Stomach (tissue), 9 donors: ENCODE data around the gene CD2AP. TPM values are rescaled to one million over a fixed set of nuclear protein-coding genes. Genes with fewer than 3 reads are reported as not detected.

Experiments used
- DNase-seq, 2 donors: peaks; one replicate each; pipeline versions ENCODE4 v3.0.0 to v3.0.0-alpha.2; 2013 to 2019
- H3K27ac ChIP-seq, 5 donors: fragments of 200-600 bp in 4 of 5; sonication (generic) in 4 of 5; one replicate each; pipeline ENCODE4 v1.5.1; 2013 to 2019; ENCODE audit warnings: mild to moderate bottlenecking in 1 of 5, moderate library complexity in 1 of 5
- H3K27me3 ChIP-seq, 3 donors: fragments of 200-600 bp; sonication (generic); one replicate each; pipeline ENCODE4 v1.5.1; 2017 to 2019; ENCODE audit warnings: mixed run types in 1 of 3
- H3K36me3 ChIP-seq, 4 donors: fragments of 200-600 bp; sonication (generic); 1 replicate in 3 of 4; 2 replicates in 1 of 4; pipeline ENCODE4 v1.5.1; 2016 to 2019
- H3K4me1 ChIP-seq, 4 donors: fragments of 200-600 bp; sonication (generic); one replicate each; pipeline ENCODE4 v1.5.1; 2016 to 2019
- H3K4me3 ChIP-seq, 4 donors: fragments of 200-600 bp; sonication (generic) in 3 of 4; one replicate each; pipeline ENCODE4 v1.5.1; 2016 to 2019; ENCODE audit warnings: mild to moderate bottlenecking in 1 of 4
- H3K9me3 ChIP-seq, 4 donors: fragments of 200-600 bp; sonication (generic); one replicate each; pipeline ENCODE4 v1.5.1; 2016 to 2019
- CTCF ChIP-seq, 7 experiments: fragments of 450-650 bp in 4 of 7; fragments of 200-600 bp in 3 of 7; sonication (generic) in 3 of 7; IDR thresholded peaks; one replicate each; pipeline ENCODE4 v1.5.1; 2016 to 2019; ENCODE audit warnings: antibody characterized with exemption in 7 of 7, control low read depth in 2 of 7, mild to moderate bottlenecking in 1 of 7
- EP300 ChIP-seq: sonication (generic); formaldehyde crosslinking; IDR thresholded peaks from one replicate; pipeline ENCODE4 v1.6.1; 2017; ENCODE audit warnings: antibody characterized with exemption
- POLR2A ChIP-seq, 4 donors: fragments of 450-650 bp; IDR thresholded peaks; one replicate each; pipeline ENCODE4 v1.6.1; 2016; ENCODE audit warnings: antibody characterized with exemption in 4 of 4, control low read depth in 2 of 4, mild to moderate bottlenecking in 1 of 4, moderate library complexity in 1 of 4
- POLR2AphosphoS5 ChIP-seq, 3 donors: sonication (generic); formaldehyde crosslinking; IDR thresholded peaks; one replicate each; pipeline ENCODE4 v1.6.1; 2016; ENCODE audit warnings: antibody characterized with exemption in 3 of 3
- WGBS, 5 donors: extraction: QIAGEN DNeasy Blood & Tissue Kit in 3 of 5; methylation state at CpG; one replicate each; pipeline versions ENCODE4 v1.1.5 to v1.1.7; 2013 to 2018; 5-methylcytosine and 5-hydroxymethylcytosine counted together
- intact Hi-C: fragments of 100-400 bp; cut with DNase I; formaldehyde crosslinking; loops from one replicate; pipeline ENCODE4 v1.15.1; 2023; ENCODE audit warnings: low total_unique reads
- polyA plus RNA-seq, 3 donors: library from polyadenylated mRNA; stranded (reverse); fragments of 200-250 nt; gene quantifications; one replicate each; pipeline ENCODE4 v1.2.3, GENCODE V29; 2013
- total RNA-seq, 5 donors: library from RNA; depleted of rRNA; stranded (reverse); fragments of >200 nt; gene quantifications; one replicate each; pipeline versions ENCODE4 v1.1.0 to v1.2.3, GENCODE V29; 2014 to 2016
- donor health status: healthy with polysubstance abuse.
- donor health status: Bipolar disorder and iron deficiency.
- donor health status: healthy.

CD2AP gene
- total and polyA plus RNA-seq, 8 donors = 10.3 to 118 (median 46.9) TPM

GRCh38 chr6:47665112-47665511, 187.5 kb downstream of the CD2AP start:
- intact Hi-C loops = no loop called here
- 58 to 78% (median 68%) methylated on average over 3 of the region's 3 CpGs for WGBS, 5 donors
- peaks cover 0 to 8% (median 5%) of the 10 kb centered on the region in 4 donors for H3K4me1 ChIP-seq
- H3K27ac ChIP-seq = no peak overlapping the region
- no peaks in the 10 kb centered on the region for H3K9me3 ChIP-seq
- H3K4me3 ChIP-seq = no peak overlapping the region
- no peaks in the 10 kb centered on the region for H3K36me3 ChIP-seq
- DNase-seq = no peak
- H3K27me3 ChIP-seq = peaks cover 0 to 5% (median 0%) of the 10 kb centered on the region in 3 donors
- TF ChIP-seq CTCF (IDR thresholded peaks at IDR 0.05) (no peak), POLR2AphosphoS5 (IDR thresholded peaks at IDR 0.05) (no peak), POLR2A (IDR thresholded peaks at IDR 0.05) (no peak), EP300 (no peak)

GRCh38 chr6:47669684-47670513, 192.3 kb downstream of the CD2AP start:
- no peaks in the 10 kb centered on the region for H3K36me3 ChIP-seq
- no peak overlapping the region for H3K27ac ChIP-seq
- peak in 1 of 2 donors; percentile 32 for DNase-seq
- peaks cover 0 to 13% (median 6%) of the 10 kb centered on the region in 4 donors for H3K4me1 ChIP-seq
- no peaks in the 10 kb centered on the region for H3K27me3 ChIP-seq
- no peaks in the 10 kb centered on the region for H3K9me3 ChIP-seq
- no peak for TF ChIP-seq POLR2A (IDR thresholded peaks at IDR 0.05)
- no peak for TF ChIP-seq CTCF (IDR thresholded peaks at IDR 0.05)
- TF ChIP-seq EP300 = no peak
- TF ChIP-seq POLR2AphosphoS5 (IDR thresholded peaks at IDR 0.05) = no peak
- no peak overlapping the region for H3K4me3 ChIP-seq
- intact Hi-C loops = no loop called here
- 20 to 24% (median 22%) methylated on average over 6 of the region's 6 CpGs for WGBS, 5 donors

GRCh38 chr6:47670851-47671250, 193.3 kb downstream of the CD2AP start:
- no peak for DNase-seq
- H3K36me3 ChIP-seq = no peaks in the 10 kb centered on the region
- intact Hi-C loops = no loop called here
- TF ChIP-seq POLR2AphosphoS5 (IDR thresholded peaks at IDR 0.05) (no peak), EP300 (no peak), POLR2A (IDR thresholded peaks at IDR 0.05) (no peak), CTCF (IDR thresholded peaks at IDR 0.05) (no peak)
- H3K27ac ChIP-seq = no peak overlapping the region
- no peaks in the 10 kb centered on the region for H3K9me3 ChIP-seq
- H3K27me3 ChIP-seq = no peaks in the 10 kb centered on the region
- peaks cover 0 to 13% (median 6%) of the 10 kb centered on the region in 4 donors for H3K4me1 ChIP-seq
- 58 to 66% (median 62%) methylated on average over 3 of the region's 3 CpGs for WGBS, 5 donors
- no peak overlapping the region for H3K4me3 ChIP-seq

GRCh38 chr6:47671777-47672176, 194.2 kb downstream of the CD2AP start:
- DNase-seq = no peak
- no peak for TF ChIP-seq POLR2AphosphoS5 (IDR thresholded peaks at IDR 0.05)
- H3K36me3 ChIP-seq = no peaks in the 10 kb centered on the region
- H3K27me3 ChIP-seq = no peaks in the 10 kb centered on the region
- intact Hi-C loops = no loop called here
- peaks cover 0 to 13% (median 6%) of the 10 kb centered on the region in 4 donors for H3K4me1 ChIP-seq
- no peak overlapping the region for H3K4me3 ChIP-seq
- no peak overlapping the region for H3K27ac ChIP-seq
- WGBS, 5 donors = 47 to 71% (median 58%) methylated on average over 1 of the region's 1 CpG
- H3K9me3 ChIP-seq = no peaks in the 10 kb centered on the region

- Histone ChIP-seq H3K27me3 (no peaks in the 10 kb centered on the region), H3K27ac (no peak overlapping the region), H3K36me3 (no peaks in the 10 kb centered on the region), H3K4me1 (peaks cover 0 to 13% (median 6%) of the 10 kb centered on the region in 4 donors), H3K9me3 (no peaks in the 10 kb centered on the region), H3K4me3 (no peak overlapping the region)
- DNase-seq = no peak
- intact Hi-C loops = no loop called here
- TF ChIP-seq POLR2A (IDR thresholded peaks at IDR 0.05) = no peak
- TF ChIP-seq CTCF (IDR thresholded peaks at IDR 0.05) = no peak
- TF ChIP-seq POLR2AphosphoS5 (IDR thresholded peaks at IDR 0.05) = no peak
- no peak for TF ChIP-seq EP300
- WGBS, 5 donors = 71 to 86% (median 78%) methylated on average over 1 of the region's 1 CpG
These were observed 195.2 kb downstream of the CD2AP start for GRCh38 chr6:47672816-47673215.
